Fibroblast of pulmonary artery (primary cell): ENCODE measurements around the gene NPW.

Experiments
- DNase-seq: peaks from one replicate; pipeline ENCODE4 v3.0.0-alpha.2; 2010; ENCODE audit warnings: low read depth
- H3K4me3 ChIP-seq: replicated peaks from 2 replicates; pipeline ENCODE4 v1.5.1; 2011; ENCODE audit warnings: low read depth, mild to moderate bottlenecking, control low read depth, low read length, moderate library complexity
- TF ChIP-seq, protein P1 (sequence below): IDR thresholded peaks from 2 replicates; pipeline ENCODE4 v1.5.1; 2011; ENCODE audit warnings: mild to moderate bottlenecking, control low read depth, low read length, inconsistent platforms; ENCODE audit errors: missing control alignments

The NPW gene

DNA sequence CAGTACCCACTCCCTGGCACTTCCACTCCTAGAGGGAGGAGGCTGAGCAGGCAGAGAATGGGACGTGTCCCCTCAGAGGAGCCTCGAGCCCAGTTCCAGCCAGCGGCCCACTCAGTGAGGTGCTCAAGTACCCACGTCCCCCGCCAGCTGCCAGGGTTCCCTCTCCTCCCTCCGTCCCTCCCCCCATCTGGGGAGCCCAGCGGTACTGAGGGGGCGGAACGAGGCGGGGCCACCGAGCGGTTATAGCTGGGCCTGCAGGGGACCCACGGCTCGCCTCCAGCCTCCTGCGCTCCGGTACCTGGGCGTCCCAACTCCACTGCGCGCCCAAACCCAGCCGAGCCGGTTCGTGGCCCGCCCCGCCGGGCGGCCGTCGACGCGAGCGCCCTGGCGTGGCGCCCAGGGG is at the start of gene NPW:
TSS of gene NPW (plus strand) at position 268 of the 403 bp plus-strand sequence.
- no peak for DNase-seq
- H3K4me3 ChIP-seq: no peak within 1 kb of the TSS
- TF ChIP-seq, protein P1, sequence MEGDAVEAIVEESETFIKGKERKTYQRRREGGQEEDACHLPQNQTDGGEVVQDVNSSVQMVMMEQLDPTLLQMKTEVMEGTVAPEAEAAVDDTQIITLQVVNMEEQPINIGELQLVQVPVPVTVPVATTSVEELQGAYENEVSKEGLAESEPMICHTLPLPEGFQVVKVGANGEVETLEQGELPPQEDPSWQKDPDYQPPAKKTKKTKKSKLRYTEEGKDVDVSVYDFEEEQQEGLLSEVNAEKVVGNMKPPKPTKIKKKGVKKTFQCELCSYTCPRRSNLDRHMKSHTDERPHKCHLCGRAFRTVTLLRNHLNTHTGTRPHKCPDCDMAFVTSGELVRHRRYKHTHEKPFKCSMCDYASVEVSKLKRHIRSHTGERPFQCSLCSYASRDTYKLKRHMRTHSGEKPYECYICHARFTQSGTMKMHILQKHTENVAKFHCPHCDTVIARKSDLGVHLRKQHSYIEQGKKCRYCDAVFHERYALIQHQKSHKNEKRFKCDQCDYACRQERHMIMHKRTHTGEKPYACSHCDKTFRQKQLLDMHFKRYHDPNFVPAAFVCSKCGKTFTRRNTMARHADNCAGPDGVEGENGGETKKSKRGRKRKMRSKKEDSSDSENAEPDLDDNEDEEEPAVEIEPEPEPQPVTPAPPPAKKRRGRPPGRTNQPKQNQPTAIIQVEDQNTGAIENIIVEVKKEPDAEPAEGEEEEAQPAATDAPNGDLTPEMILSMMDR: no peak

DNA sequence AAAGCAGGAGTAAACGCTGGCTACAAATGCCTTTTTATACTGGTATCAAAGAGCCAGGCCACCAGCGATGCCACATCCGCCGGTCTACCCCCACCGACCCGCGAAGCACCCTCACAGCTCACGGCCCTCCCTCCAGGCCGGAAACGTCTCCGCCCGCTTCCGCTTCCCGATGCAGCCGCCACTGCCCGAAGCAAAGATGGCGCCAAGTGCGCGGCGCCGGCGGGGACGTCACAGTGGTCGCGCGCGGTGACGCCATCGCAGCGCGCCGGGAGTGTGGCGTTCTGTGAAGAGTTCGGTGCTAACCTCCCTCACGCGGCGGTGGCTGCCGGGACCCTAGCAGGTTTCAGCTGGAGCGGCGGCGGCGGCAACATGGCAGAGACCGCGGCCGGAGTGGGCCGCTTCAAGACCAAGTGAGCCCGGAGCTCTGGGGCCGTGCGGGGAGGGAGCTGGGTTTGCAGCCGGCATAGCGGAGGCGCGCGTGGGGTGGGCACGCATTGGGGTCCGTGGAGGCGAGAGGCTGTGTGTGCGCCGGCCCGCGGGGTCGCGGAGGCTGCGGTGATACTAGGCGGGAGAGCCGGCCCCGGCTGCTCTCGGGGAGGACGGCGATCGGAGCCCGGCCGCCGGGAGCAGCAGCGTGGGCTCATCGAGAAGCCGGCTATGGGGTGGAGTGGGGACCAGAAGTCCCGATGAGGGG is 47.6 kb upstream of the NPW start, which contains the start of gene TBL3:
TSS of gene TBL3 (plus strand) at position 258 of the 694 bp plus-strand sequence. CDS start at position 370, 112 bp downstream.
- TF ChIP-seq, protein P1: no peak
- H3K4me3 ChIP-seq: peak within 1 kb of the TSS; percentile 86
- DNase-seq: peak; percentile 94

DNA sequence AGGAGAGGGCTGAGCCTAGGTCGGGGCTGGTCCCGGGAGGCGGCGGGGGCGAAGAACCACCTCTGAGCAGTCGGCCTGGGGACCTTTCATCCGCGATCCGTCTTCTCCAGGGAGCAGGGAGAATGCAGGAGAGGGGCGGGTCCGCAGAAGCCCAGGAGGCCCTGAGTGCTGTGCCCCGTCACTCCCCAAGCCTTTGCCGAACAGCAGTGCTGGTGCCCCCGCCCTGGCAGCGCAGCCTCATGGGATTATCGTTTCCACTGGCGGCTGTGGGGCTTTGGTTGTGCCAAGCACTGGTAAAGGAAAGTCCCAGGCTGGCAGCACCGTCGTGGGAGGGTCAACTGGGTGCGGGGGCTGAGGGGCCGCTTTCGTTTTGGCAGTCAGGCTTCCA is 47.1 kb upstream of the NPW start:
- DNase-seq: no peak
- H3K4me3 ChIP-seq: peak overlapping the region; percentile 86
- TF ChIP-seq, protein P1: no peak

DNA sequence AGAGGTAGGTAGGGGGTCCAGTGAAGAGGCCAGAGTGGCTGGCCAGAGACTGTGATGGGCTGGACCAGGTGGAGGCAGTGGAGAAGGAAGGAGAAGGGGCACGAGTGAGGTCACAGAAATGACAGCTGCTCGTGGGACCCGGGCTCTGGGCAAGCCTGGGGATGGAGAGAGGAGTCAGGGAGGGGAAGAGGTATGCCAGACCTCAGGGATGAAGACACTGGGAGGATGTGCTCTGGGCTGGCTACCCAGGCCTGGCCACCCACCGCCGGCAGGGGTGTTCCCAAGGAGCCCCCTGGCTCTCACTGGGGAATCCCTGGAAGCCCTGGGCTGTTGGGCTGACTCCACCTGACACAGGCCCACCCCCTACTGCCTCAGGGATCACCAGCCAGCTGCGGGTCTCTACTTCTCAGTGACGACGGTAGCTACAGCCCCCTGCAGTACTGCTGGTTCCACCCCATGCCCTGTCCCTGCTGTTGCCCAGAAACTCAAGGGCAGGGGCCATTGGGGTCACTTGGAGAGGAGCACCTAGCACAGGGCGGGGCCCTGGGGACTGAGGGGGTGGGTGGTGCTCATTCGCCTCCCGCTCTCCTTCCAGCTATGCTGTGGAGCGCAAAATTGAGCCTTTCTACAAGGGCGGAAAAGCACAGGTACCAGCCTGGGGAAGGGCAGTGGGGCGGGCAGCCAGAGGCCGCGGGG is 46.0 kb upstream of the NPW start:
- no peak overlapping the region for H3K4me3 ChIP-seq
- DNase-seq: no peak
- TF ChIP-seq, protein P1: no peak

DNA sequence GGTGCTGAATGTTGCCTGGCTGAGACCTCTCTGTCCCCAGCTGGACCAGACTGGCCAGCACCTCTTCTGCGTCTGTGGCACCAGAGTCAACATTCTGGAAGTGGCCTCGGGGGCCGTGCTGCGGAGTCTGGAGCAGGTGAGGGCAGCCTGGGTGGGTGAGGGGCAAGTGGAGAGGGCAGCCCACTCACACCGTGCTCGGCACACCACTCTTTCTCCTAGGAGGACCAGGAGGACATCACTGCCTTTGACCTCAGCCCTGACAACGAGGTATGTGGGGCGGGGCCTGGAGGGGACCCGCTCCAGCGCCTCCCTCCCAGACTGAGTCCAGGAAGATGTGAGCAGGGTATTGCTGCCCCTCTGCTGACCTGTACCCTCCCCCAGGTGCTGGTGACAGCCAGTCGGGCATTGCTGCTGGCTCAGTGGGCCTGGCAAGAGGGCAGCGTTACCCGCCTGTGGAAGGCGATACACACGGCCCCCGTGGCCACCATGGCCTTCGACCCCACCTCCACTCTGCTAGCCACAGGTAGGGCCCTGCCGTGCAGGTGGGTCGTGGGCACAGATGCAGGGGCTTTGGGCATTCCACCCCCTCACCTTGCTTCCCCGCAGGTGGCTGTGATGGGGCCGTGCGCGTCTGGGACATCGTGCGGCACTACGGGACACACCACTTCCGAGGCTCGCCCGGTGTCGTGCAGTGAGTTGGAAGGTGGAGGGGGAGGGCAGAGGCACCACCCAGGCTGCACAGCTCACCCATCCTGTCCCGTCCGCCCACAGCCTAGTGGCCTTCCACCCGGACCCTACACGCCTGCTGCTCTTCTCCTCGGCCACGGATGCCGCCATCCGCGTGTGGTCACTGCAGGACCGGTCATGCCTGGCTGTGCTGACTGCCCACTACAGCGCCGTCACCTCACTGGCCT is 45.2 kb upstream of the NPW start:
- no peak overlapping the region for H3K4me3 ChIP-seq
- DNase-seq: no peak
- TF ChIP-seq, protein P1: no peak

DNA sequence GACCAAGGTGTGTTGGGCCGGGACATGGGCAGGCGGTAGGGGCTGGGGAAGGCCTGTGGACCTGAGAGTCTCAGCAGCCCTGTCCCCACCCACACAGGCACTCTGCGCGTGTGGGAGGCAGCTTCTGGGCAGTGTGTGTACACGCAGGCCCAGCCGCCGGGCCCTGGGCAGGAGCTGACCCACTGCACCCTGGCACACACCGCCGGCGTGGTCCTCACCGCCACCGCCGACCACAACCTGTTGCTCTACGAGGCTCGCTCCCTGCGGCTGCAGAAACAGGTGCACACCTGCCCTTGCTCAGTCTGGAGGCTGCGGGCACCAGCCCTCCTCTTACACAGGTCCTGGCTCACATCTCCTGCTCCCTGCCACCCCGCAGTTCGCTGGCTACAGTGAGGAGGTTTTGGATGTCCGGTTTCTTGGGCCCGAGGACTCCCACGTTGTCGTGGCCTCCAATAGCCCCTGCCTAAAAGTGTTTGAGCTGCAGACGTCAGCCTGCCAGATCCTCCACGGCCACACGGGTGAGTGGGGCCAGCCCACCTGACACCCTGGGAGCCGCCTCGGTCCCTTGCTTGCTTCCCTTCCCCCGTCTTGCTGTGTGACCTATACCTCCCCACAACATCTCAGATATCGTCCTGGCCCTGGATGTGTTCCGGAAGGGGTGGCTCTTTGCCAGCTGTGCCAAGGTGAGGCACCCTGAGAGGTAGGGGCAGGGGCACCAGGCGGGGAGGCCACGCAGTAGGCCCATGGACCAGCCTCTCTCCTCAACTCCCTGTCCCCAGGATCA is 44.0 kb upstream of the NPW start:
- TF ChIP-seq, protein P1: no peak
- DNase-seq: no peak
- H3K4me3 ChIP-seq: no peak overlapping the region
